Loucy (cell line): ENCODE data around the gene STAT3.
"Not testable (repeated sequence)": the region's sequence is repeated elsewhere in the genome, so short reads cannot be mapped to it uniquely, and the experiment has no call there.

Source experiments
- H2AFZ ChIP-seq: fragments of 200-600 bp; sonication (generic); 2 replicates; pipeline ENCODE4 v1.6.0; 2016; ENCODE audit warnings: antibody characterized with exemption, mild to moderate bottlenecking, low read length, moderate library complexity
- H3F3A ChIP-seq: fragments of 200-600 bp; 2 replicates; pipeline ENCODE4 v1.6.0; 2016; ENCODE audit warnings: antibody characterized with exemption, low read depth, mild to moderate bottlenecking
- H3K27me3 ChIP-seq: fragments of 200-600 bp; sonication (generic); 2 replicates; pipeline ENCODE4 v1.6.1; 2014; ENCODE audit warnings: low read length, mild to moderate bottlenecking; ENCODE audit not compliant: insufficient read depth, poor library complexity, severe bottlenecking
- H3K36me3 ChIP-seq: fragments of 200-600 bp; sonication (generic); 2 replicates; pipeline ENCODE4 v1.6.1; 2016; ENCODE audit warnings: low read length; ENCODE audit not compliant: insufficient read depth
- H3K4me1 ChIP-seq: fragments of 200-600 bp; sonication (generic); 2 replicates; pipeline ENCODE4 v1.5.1; 2014; ENCODE audit warnings: low read length, mild to moderate bottlenecking; ENCODE audit not compliant: insufficient read depth, poor library complexity, severe bottlenecking
- H3K4me2 ChIP-seq: fragments of 200-600 bp; sonication (generic); 2 replicates; pipeline ENCODE4 v1.6.0; 2014; ENCODE audit warnings: antibody characterized with exemption, low read length, low read depth, mild to moderate bottlenecking; ENCODE audit not compliant: poor library complexity, severe bottlenecking
- H3K4me3 ChIP-seq: fragments of 200-600 bp; sonication (generic); 2 replicates; pipeline ENCODE4 v1.5.1; 2014; ENCODE audit warnings: low read length, mild to moderate bottlenecking, mixed read lengths; ENCODE audit not compliant: poor library complexity, severe bottlenecking
- H3K79me2 ChIP-seq: fragments of 200-600 bp; sonication (generic); 2 replicates; pipeline ENCODE4 v1.6.1; 2014; ENCODE audit warnings: low read length; ENCODE audit not compliant: insufficient read depth
- H3K9ac ChIP-seq: fragments of 200-600 bp; sonication (generic); 2 replicates; pipeline ENCODE4 v1.6.0; 2014; ENCODE audit warnings: mild to moderate bottlenecking, low read depth, low read length, moderate library complexity; ENCODE audit not compliant: poor library complexity, severe bottlenecking
- H3K9me2 ChIP-seq: fragments of 200-600 bp; sonication (generic); replicated peaks from 2 replicates; pipeline ENCODE4 v1.6.1; 2016; ENCODE audit warnings: low read depth, low read length, mixed read lengths
- H3K9me3 ChIP-seq: fragments of 200-600 bp; sonication (generic); 2 replicates; pipeline ENCODE4 v1.6.1; 2014; ENCODE audit warnings: mild to moderate bottlenecking, antibody characterized with exemption, low read length, low read depth; ENCODE audit not compliant: insufficient read depth
- H4K20me1 ChIP-seq: fragments of 200-600 bp; sonication (generic); 2 replicates; pipeline ENCODE4 v1.6.0; 2014; ENCODE audit warnings: antibody characterized with exemption, low read length, mild to moderate bottlenecking; ENCODE audit not compliant: insufficient read depth, poor library complexity, severe bottlenecking
- CTCF ChIP-seq: fragments of 200-600 bp; sonication (generic); conservative IDR thresholded peaks from 2 replicates; pipeline ENCODE4 v1.5.1; 2014; ENCODE audit warnings: mild to moderate bottlenecking, antibody characterized with exemption, low read length
- EZH2phosphoT487 ChIP-seq: fragments of 200-600 bp; IDR thresholded peaks from 2 replicates; pipeline ENCODE4 v1.6.1; 2018; ENCODE audit warnings: antibody characterized with exemption, mild to moderate bottlenecking, moderate library complexity, borderline replicate concordance

STAT3 gene

DNA sequence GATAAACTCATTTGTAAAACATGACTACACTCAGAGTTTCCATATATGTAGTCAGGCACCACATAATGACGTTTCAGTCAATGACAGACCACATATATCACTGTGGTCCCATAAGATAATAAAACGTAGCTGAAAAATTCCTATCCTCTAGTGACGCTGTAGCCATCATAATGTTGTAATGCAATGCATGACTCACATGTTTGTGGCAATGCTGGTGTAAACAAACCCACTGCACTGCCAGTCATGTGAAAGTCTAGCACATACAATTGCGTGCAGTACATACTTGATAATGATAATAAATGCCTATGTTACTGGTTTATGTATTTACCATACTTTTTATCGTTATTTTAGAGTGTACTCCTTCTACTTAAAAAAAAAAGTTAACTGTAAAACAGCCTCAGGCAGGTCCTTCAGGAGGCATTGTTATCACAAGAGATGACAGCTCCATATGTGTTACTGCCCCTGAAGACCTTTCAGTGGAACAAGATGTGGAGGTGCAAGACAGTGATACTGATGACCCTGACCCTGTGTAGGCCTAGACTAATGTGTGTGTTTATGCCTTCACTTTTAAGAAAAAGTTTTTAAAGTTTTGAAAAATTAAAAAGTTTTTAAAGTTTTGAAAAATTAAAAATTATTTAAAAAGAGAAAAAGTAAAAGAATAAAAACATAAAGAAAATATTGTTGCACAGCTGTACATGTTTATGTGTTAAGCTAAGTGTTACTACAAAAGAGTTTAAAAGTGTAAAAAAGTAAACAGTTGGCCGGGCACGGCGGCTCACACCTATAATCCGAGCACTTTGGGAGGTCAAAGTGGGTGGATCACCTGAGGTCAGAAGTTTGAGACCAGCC, 121.1 kb downstream of the STAT3 start:
- TF ChIP-seq EZH2phosphoT487, result no peak
- no peak for TF ChIP-seq CTCF
- Histone ChIP-seq H3K27me3 (no peaks in the 10 kb centered on the region), H3K36me3 (no peaks in the 10 kb centered on the region), H2AFZ (no peak overlapping the region), H3K9ac (no peak overlapping the region), H3F3A (no peaks in the 10 kb centered on the region), H3K9me3 (no peaks in the 10 kb centered on the region), H3K4me1 (peaks cover 43% of the 10 kb centered on the region), H3K9me2 (no peaks in the 10 kb centered on the region), H3K4me3 (no peak overlapping the region), H3K79me2 (peaks cover 85% of the 10 kb centered on the region), H3K4me2 (peak overlapping the region; percentile 35), H4K20me1 (peaks cover 67% of the 10 kb centered on the region)

DNA sequence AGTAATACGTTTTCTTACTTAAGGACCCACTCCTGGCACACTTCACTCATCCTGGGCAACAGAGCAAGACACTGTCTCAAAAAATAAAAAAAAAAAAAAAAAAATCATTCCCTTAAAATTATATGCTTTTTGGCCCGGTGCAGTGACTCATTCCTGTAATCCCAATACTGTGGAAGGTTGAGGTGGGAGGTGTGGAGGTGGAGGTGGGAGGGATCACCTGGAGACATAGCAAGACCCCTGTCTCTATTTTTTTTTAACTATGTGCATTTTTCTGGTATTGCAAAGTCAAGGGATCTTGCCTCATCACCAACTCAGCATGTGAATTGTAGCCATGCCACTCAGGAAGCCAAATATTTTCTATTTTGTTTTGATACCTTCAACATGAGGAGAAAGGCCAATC, 121.8 kb downstream of the STAT3 start:
- Histone ChIP-seq H3K9me2 (no peaks in the 10 kb centered on the region), H3F3A (no peaks in the 10 kb centered on the region), H3K4me1 (peaks cover 36% of the 10 kb centered on the region), H3K4me3 (no peak overlapping the region), H3K36me3 (no peaks in the 10 kb centered on the region), H3K4me2 (peak overlapping the region; percentile 35), H2AFZ (no peak overlapping the region), H3K9me3 (no peaks in the 10 kb centered on the region), H4K20me1 (peaks cover 66% of the 10 kb centered on the region), H3K9ac (no peak overlapping the region), H3K79me2 (peaks cover 85% of the 10 kb centered on the region), H3K27me3 (no peaks in the 10 kb centered on the region)
- TF ChIP-seq EZH2phosphoT487 (no peak), CTCF (no peak)

DNA sequence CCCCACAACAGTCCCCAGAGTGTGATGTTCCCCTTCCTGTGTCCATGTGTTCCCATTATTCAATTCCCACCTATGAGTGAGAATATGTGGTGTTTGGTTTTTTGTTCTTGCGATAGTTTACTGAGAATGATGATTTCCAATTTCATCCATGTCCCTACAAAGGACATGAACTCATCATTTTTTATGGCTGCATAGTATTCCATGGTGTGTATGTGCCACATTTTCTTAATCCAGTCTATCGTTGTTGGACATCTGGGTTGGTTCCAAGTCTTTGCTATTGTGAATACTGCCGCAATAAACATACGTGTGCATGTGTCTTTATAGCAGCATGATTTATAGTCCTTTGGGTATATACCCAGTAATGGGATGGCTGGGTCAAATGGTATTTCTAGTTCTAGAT, 123.9 kb downstream of the STAT3 start:
- Histone ChIP-seq H3K79me2 (peaks cover 82% of the 10 kb centered on the region), H4K20me1 (peaks cover 54% of the 10 kb centered on the region), H3K4me1 (peaks cover 18% of the 10 kb centered on the region)
- not testable (repeated sequence) for H3K36me3 ChIP-seq, H2AFZ ChIP-seq, H3F3A ChIP-seq, H3K27me3 ChIP-seq, H3K9me3 ChIP-seq, H3K9me2 ChIP-seq, H3K4me3 ChIP-seq, H3K4me2 ChIP-seq, H3K9ac ChIP-seq
